Measurements from ENCODE around the gene LRRC8B.

- TF ChIP-seq CTCF (IDR thresholded peaks at IDR 0.05): no peak
- no peak for TF ChIP-seq POLR2A (IDR thresholded peaks at IDR 0.05; ENCODE audit: low read depth)
Measured at GRCh38 chr1:89633800-89634625, 109.4 kb downstream of the LRRC8B start.
